Adrenal gland (tissue), 5 donors: ENCODE measurements around the gene HHIPL2.
"Not testable (repeated sequence)": the region's sequence is repeated elsewhere in the genome, so short reads cannot be mapped to it uniquely, and the experiment has no call there.

ENCODE experiments used
- CTCF ChIP-seq, 6 experiments: fragments of 450-650 bp in 4 of 6; fragments of 200-600 bp in 2 of 6; sonication (generic) in 1 of 6; IDR thresholded peaks; 1 replicate in 5 of 6; 2 replicates in 1 of 6; pipeline versions ENCODE4 v1.5.1 to v1.8.0; 2016 to 2021; ENCODE audit warnings: antibody characterized with exemption in 6 of 6, mild to moderate bottlenecking in 2 of 6, moderate library complexity in 1 of 6
- POLR2A ChIP-seq, 2 donors: fragments of 450-650 bp; IDR thresholded peaks; one replicate each; pipeline ENCODE4 v1.6.1; 2017; ENCODE audit warnings: antibody characterized with exemption in 2 of 2, mild to moderate bottlenecking in 2 of 2, moderate library complexity in 1 of 2
- donor health status: DM: no; HTN: no; CAD: no.

GRCh38 chr1:222479567-222479966 lies 68.3 kb downstream of the HHIPL2 start:
- not testable (repeated sequence) for TF ChIP-seq CTCF, POLR2A (IDR thresholded peaks at IDR 0.05)
